ENCODE measurements around the gene TMEM164. TPM values are rescaled to one million over a fixed set of nuclear protein-coding genes. Genes with fewer than 3 reads are reported as not detected.
A peak's percentile ranks its signal among the peaks of the same experiment; 100 is the strongest.

TMEM164 gene
- total RNA-seq, 4 donors from 2014 or later, result 7.1 to 20.3 (median 13.3) TPM

DNA sequence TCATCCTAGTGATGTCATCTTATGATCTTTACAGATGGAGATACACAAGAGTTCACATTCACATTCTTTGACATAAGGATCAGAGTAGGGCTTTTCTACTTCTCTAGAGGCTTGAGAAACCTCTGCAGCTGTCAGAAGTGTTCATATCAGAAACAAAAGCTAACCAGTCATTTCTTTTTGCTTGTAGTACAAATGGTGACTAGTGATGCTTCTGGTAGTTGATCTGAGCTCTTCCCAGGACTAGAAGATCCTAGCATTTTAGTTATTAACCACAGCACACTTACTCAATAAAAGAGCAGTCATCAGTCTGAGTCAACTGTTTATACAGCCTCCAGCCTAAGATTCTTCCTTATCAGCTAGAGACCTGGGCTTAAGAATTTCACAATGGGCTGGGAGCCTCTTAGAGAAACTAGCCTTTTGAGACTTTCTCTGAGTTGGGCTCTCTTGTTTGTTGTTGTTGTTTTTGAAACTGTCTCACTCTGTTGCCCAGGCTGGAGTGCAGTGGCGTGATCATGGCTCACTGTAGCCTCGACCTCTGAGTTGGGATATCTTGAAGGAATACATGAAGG is 84.1 kb downstream of the TMEM164 start:
- 83 to 100% methylated on average over 2 of the region's 2 CpGs for WGBS, 2 donors
- H3K27ac ChIP-seq, result no peak overlapping the region

DNA sequence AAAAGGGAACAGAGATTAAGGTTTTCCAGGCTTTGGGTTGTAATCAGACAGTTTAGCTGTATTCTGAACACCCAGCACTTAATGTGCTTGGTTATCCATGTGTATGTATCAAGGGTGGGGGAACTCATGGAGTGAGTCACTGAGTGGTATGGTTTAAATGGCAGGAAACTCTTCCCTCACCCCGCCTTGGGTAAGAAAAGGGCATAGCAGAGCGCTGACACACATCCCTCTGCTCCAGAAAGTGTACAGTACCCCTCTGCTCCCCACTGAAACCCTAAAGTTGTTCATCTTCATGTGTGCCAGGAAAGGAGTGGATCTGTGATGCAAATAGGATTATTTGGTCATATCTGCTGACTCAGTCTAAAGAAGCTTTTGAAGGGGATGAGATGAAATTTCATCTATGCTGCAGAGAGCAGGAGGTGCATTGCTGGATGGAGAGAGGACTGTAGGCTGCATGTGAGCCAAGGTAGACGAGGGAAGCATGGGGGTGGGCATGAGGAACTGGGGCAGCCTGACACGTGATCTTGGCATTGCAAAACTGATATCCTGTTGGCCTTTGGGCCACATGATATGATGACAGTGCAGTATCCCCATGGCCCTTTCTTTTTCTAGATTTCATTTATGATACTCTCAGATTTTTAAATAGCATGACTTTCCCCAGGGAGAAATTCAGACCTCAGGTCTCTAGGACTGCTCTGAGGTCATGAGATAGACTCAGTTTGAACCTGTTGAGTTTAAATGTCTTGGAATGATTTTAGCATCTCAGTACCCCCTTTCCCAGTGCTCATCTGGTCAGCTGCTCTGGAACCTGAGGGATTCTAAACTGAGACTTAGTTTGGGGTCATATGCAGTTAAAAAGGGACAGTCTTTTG is 84.8 kb downstream of the TMEM164 start:
- TF ChIP-seq, protein P1, sequence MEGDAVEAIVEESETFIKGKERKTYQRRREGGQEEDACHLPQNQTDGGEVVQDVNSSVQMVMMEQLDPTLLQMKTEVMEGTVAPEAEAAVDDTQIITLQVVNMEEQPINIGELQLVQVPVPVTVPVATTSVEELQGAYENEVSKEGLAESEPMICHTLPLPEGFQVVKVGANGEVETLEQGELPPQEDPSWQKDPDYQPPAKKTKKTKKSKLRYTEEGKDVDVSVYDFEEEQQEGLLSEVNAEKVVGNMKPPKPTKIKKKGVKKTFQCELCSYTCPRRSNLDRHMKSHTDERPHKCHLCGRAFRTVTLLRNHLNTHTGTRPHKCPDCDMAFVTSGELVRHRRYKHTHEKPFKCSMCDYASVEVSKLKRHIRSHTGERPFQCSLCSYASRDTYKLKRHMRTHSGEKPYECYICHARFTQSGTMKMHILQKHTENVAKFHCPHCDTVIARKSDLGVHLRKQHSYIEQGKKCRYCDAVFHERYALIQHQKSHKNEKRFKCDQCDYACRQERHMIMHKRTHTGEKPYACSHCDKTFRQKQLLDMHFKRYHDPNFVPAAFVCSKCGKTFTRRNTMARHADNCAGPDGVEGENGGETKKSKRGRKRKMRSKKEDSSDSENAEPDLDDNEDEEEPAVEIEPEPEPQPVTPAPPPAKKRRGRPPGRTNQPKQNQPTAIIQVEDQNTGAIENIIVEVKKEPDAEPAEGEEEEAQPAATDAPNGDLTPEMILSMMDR (IDR thresholded peaks at IDR 0.05), result no peak
- TF ChIP-seq POLR2A (IDR thresholded peaks at IDR 0.05) (no peak), EP300 (IDR thresholded peaks at IDR 0.05) (no peak)
- H3K4me1 ChIP-seq, result no peaks in the 10 kb centered on the region
- H3K27me3 ChIP-seq, result no peaks in the 10 kb centered on the region
- peak in 1 of 2 donors; percentile 9 for DNase-seq (ENCODE audit: low spot score in 2 of 2)
- no peaks in the 10 kb centered on the region for H3K36me3 ChIP-seq
- H3K27ac ChIP-seq, result no peak overlapping the region
- WGBS, 2 donors, result 51 to 83% methylated on average over 4 of the region's 4 CpGs
- H3K9me3 ChIP-seq, result no peaks in the 10 kb centered on the region
- no peak overlapping the region for H3K4me3 ChIP-seq

More for the DNA sequence above, 84.1 kb downstream of the TMEM164 start:
- Histone ChIP-seq H3K9me3 (no peaks in the 10 kb centered on the region), H3K27me3 (no peaks in the 10 kb centered on the region), H3K4me1 (peaks cover 0 to under 1% (median 0%) of the 10 kb centered on the region in 4 donors), H3K4me3 (no peak overlapping the region), H3K36me3 (no peaks in the 10 kb centered on the region)
- DNase-seq (ENCODE audit: low spot score in 2 of 2), result no peak
- TF ChIP-seq POLR2A (IDR thresholded peaks at IDR 0.05), result no peak
- TF ChIP-seq, protein P1 (IDR thresholded peaks at IDR 0.05), result no peak
- TF ChIP-seq EP300 (IDR thresholded peaks at IDR 0.05), result no peak

DNA sequence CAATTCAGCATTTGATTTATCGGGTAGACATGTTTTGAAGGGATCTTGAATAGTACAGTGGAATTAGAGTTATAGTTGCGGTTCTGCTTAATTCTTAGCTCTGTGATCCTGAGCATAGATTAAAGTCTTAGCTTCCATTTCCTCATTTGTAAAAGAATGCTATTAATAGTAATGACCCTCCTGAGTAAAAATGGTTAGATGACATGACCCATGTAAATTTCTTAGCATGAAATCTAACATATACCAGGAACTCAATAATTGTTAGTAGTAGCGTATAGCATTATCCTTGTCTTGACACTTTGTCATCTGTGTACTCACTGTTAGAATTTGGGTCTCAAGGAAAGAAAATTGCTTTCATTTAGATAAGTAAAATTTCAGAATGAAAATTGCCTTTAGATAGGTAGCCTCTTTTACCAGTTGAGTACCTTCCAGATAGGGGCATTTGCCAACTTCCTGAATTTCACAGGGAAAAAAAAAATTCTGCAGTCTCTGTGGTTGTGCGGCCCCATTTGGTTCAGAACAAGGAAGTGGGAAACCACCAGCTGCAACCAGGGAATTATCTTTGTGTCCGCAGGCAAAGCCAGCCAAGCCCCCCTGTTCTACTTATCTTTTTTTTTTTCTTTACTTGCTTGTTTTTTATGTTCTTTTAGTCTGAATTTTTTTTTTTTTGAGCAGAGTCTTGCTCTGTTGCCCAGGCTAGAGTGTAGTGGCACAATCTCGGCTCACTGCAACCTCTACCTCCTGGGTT is 86.9 kb downstream of the TMEM164 start:
- H3K9me3 ChIP-seq, result no peaks in the 10 kb centered on the region
- H3K4me3 ChIP-seq, result no peak overlapping the region
- DNase-seq (ENCODE audit: low spot score in 2 of 2), result no peak
- no peak for TF ChIP-seq POLR2A (IDR thresholded peaks at IDR 0.05)
- no peak for TF ChIP-seq EP300 (IDR thresholded peaks at IDR 0.05)
- TF ChIP-seq, protein P1 (IDR thresholded peaks at IDR 0.05), result no peak
- no peaks in the 10 kb centered on the region for H3K36me3 ChIP-seq
- no peaks in the 10 kb centered on the region for H3K4me1 ChIP-seq
- no peak overlapping the region for H3K27ac ChIP-seq
- no peaks in the 10 kb centered on the region for H3K27me3 ChIP-seq
- WGBS, 2 donors, result 81 to 83% methylated on average over 6 of the region's 6 CpGs

DNA sequence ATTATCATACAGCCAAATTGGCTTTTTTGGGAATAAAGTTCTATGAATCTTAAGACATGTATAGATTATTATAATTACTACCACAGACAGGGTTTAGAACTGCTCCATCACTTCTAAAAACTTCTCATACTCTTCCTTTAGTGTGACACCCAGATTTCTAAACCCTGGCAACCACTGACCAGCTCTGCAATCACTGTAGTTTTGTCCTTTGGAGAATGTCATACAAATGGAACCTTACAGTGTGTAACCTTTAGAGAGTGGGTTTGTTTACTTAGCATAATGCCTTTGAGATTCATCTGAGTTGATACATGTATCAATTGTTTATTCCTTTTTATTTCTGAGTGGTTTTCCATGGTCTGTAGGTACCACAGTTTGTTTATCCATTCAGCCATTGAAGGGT is 95.0 kb downstream of the TMEM164 start:
- no peaks in the 10 kb centered on the region for H3K36me3 ChIP-seq
- no peaks in the 10 kb centered on the region for H3K9me3 ChIP-seq
- no peaks in the 10 kb centered on the region for H3K4me1 ChIP-seq
- H3K27ac ChIP-seq, result no peak overlapping the region
- H3K4me3 ChIP-seq, result no peak overlapping the region
- TF ChIP-seq EP300 (IDR thresholded peaks at IDR 0.05) (no peak), POLR2A (IDR thresholded peaks at IDR 0.05) (no peak)
- TF ChIP-seq, protein P1 (IDR thresholded peaks at IDR 0.05), result no peak
- peaks cover 0 to 6% of the 10 kb centered on the region in 2 donors for H3K27me3 ChIP-seq
- no peak for DNase-seq (ENCODE audit: low spot score in 2 of 2)
